SK-N-SH (cell line): ENCODE results near the gene CCNB1.
"Not testable (repeated sequence)": the region's sequence is repeated elsewhere in the genome, so short reads cannot be mapped to it uniquely, and the experiment has no call there.

Experiments used
- GABPA ChIP-seq: IDR thresholded peaks from 2 replicates; pipeline ENCODE4 v1.4.0; 2012; ENCODE audit warnings: low read depth, mild to moderate bottlenecking
- JUND ChIP-seq: IDR thresholded peaks from 2 replicates; pipeline ENCODE4 v1.4.0; 2012
- POLR2AphosphoS5 ChIP-seq: IDR thresholded peaks from 2 replicates; pipeline ENCODE4 v1.6.1; 2012; ENCODE audit warnings: low read depth, low read length
- TCF12 ChIP-seq: IDR thresholded peaks from 2 replicates; pipeline ENCODE4 v1.4.0; 2012
- TF ChIP-seq, protein P1 (sequence below): fragments of 200-600 bp; sonication (generic); IDR thresholded peaks from 2 replicates; pipeline ENCODE4 v1.6.1; 2017; ENCODE audit warnings: antibody characterized with exemption, mild to moderate bottlenecking, moderate library complexity
- TF ChIP-seq, protein P2 (sequence below): IDR thresholded peaks from 2 replicates; pipeline ENCODE4 v1.4.0; 2012; ENCODE audit warnings: low read depth, borderline replicate concordance

DNA sequence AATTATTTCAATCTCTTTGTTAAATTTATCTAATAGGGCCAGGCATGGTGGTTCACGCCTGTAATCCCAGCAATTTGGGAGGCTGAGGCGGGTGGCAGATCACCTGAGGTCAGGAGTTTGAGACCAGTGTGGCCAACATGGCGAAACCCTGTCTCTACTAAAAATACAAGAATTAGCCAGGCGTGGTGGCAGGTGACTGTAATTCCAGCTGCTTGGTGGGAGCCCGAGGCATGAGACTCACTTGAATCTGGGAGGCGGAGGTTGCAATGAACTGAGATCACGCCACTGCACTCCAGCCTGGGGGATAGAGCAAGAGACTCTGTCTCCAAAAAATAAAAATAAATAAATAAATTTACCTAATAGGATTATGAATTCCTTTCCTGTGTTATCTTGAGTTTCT is 18.4 kb upstream of the CCNB1 start:
- TF ChIP-seq JUND, GABPA, POLR2AphosphoS5, TCF12: not testable (repeated sequence)
- TF ChIP-seq, protein P1, sequence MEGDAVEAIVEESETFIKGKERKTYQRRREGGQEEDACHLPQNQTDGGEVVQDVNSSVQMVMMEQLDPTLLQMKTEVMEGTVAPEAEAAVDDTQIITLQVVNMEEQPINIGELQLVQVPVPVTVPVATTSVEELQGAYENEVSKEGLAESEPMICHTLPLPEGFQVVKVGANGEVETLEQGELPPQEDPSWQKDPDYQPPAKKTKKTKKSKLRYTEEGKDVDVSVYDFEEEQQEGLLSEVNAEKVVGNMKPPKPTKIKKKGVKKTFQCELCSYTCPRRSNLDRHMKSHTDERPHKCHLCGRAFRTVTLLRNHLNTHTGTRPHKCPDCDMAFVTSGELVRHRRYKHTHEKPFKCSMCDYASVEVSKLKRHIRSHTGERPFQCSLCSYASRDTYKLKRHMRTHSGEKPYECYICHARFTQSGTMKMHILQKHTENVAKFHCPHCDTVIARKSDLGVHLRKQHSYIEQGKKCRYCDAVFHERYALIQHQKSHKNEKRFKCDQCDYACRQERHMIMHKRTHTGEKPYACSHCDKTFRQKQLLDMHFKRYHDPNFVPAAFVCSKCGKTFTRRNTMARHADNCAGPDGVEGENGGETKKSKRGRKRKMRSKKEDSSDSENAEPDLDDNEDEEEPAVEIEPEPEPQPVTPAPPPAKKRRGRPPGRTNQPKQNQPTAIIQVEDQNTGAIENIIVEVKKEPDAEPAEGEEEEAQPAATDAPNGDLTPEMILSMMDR = not testable (repeated sequence)
- TF ChIP-seq, protein P2, sequence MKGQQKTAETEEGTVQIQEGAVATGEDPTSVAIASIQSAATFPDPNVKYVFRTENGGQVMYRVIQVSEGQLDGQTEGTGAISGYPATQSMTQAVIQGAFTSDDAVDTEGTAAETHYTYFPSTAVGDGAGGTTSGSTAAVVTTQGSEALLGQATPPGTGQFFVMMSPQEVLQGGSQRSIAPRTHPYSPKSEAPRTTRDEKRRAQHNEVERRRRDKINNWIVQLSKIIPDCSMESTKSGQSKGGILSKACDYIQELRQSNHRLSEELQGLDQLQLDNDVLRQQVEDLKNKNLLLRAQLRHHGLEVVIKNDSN = not testable (repeated sequence)
